Neuronal stem cell (in vitro differentiated cells): ENCODE data around the gene COL2A1.

Source experiments
- DNase-seq: peaks from one replicate; pipeline ENCODE4 v3.0.0-alpha.2; 2013; ENCODE audit warnings: low spot score
- H2AFZ ChIP-seq: one replicate; pipeline ENCODE4 v1.6.1; 2013; ENCODE audit warnings: mild to moderate bottlenecking, low read length, inconsistent platforms
- H2AK5ac ChIP-seq: 2 replicates; pipeline ENCODE4 v1.6.1; 2013; ENCODE audit warnings: low read depth, mild to moderate bottlenecking, inconsistent platforms, low read length, moderate library complexity, mixed read lengths
- H2BK120ac ChIP-seq: 2 replicates; pipeline ENCODE4 v1.6.1; 2013; ENCODE audit warnings: low read depth, mild to moderate bottlenecking, inconsistent platforms, low read length, moderate library complexity, mixed read lengths
- H2BK12ac ChIP-seq: one replicate; pipeline ENCODE4 v1.6.1; 2013; ENCODE audit warnings: low read length, inconsistent platforms
- H2BK15ac ChIP-seq: 2 replicates; pipeline ENCODE4 v1.6.1; 2013; ENCODE audit warnings: mild to moderate bottlenecking, low read length, inconsistent platforms, mixed read lengths
- H2BK5ac ChIP-seq: one replicate; pipeline ENCODE4 v1.6.1; 2013; ENCODE audit warnings: inconsistent platforms, mild to moderate bottlenecking, low read length, moderate library complexity
- H3K14ac ChIP-seq: one replicate; pipeline ENCODE4 v1.6.1; 2013; ENCODE audit warnings: low read length, inconsistent platforms
- H3K18ac ChIP-seq: 2 replicates; pipeline ENCODE4 v1.6.1; 2013; ENCODE audit warnings: low read length, inconsistent platforms
- H3K23ac ChIP-seq: 2 replicates; pipeline ENCODE4 v1.6.1; 2013; ENCODE audit warnings: low read depth, mild to moderate bottlenecking, mixed read lengths, low read length, inconsistent platforms; ENCODE audit not compliant: poor library complexity
- H3K27ac ChIP-seq: replicated peaks from 3 replicates; pipeline ENCODE4 v1.5.1; 2013; ENCODE audit warnings: low read length, inconsistent platforms
- H3K27me3 ChIP-seq, 3 experiments: 2 replicates each; pipeline ENCODE4 v1.6.1; 2013; ENCODE audit warnings: low read length in 3 of 3, mild to moderate bottlenecking in 2 of 3, inconsistent platforms in 1 of 3, low read depth in 1 of 3, mixed read lengths in 1 of 3, moderate library complexity in 1 of 3; ENCODE audit not compliant: control insufficient read depth in 3 of 3, insufficient read depth in 3 of 3
- H3K36me3 ChIP-seq, 2 donors: replicated peaks in 1 of 2; 2 replicates each; pipeline ENCODE4 v1.6.1; 2013; ENCODE audit warnings: low read length in 2 of 2; ENCODE audit not compliant: control insufficient read depth in 2 of 2, insufficient read depth in 2 of 2
- H3K4ac ChIP-seq: 2 replicates; pipeline ENCODE4 v1.6.1; 2013; ENCODE audit warnings: inconsistent platforms, mild to moderate bottlenecking, low read length, moderate library complexity
- H3K4me1 ChIP-seq, 2 donors: 1 replicate in 1 of 2; 2 replicates in 1 of 2; pipeline ENCODE4 v1.6.1; 2013; ENCODE audit warnings: low read length in 2 of 2, low read depth in 1 of 2; ENCODE audit not compliant: control insufficient read depth in 2 of 2, insufficient read depth in 1 of 2
- H3K4me2 ChIP-seq: one replicate; pipeline ENCODE4 v1.6.1; 2013; ENCODE audit warnings: mild to moderate bottlenecking, low read length, inconsistent platforms; ENCODE audit not compliant: insufficient read depth, poor library complexity, severe bottlenecking
- H3K4me3 ChIP-seq, 2 donors: 2 replicates each; pipeline ENCODE4 v1.5.1; 2013; ENCODE audit warnings: low read length in 2 of 2, mild to moderate bottlenecking in 2 of 2, inconsistent platforms in 1 of 2, moderate library complexity in 1 of 2
- H3K79me1 ChIP-seq: one replicate; pipeline ENCODE4 v1.6.1; 2013; ENCODE audit warnings: low read depth, mild to moderate bottlenecking, inconsistent platforms, low read length, moderate library complexity
- H3K9ac ChIP-seq: one replicate; pipeline ENCODE4 v1.6.1; 2013; ENCODE audit warnings: mild to moderate bottlenecking, low read depth, low read length, inconsistent platforms; ENCODE audit not compliant: poor library complexity
- H3K9me3 ChIP-seq, 2 donors: replicated peaks in 1 of 2; 2 replicates each; pipeline versions ENCODE3 to v1.6.1; 2013; ENCODE audit warnings: low read length in 2 of 2, mild to moderate bottlenecking in 2 of 2, inconsistent platforms in 1 of 2, low read depth in 1 of 2, mixed read lengths in 1 of 2, moderate library complexity in 1 of 2; ENCODE audit not compliant: control insufficient read depth in 2 of 2, insufficient read depth in 1 of 2
- H4K8ac ChIP-seq: one replicate; pipeline ENCODE4 v1.6.1; 2013; ENCODE audit warnings: low read depth, mild to moderate bottlenecking, inconsistent platforms, low read length, moderate library complexity
- H4K91ac ChIP-seq: one replicate; pipeline ENCODE4 v1.6.1; 2013; ENCODE audit warnings: low read length, low read depth, mild to moderate bottlenecking, inconsistent platforms; ENCODE audit not compliant: poor library complexity
- WGBS, 2 donors: extraction: QIAGEN DNeasy Blood & Tissue Kit; methylation state at CpG; one replicate each; pipeline ENCODE4 v1.1.7; 2013; ENCODE audit warnings: missing lambda C conversion rate in 2 of 2, mixed read lengths in 1 of 2; ENCODE audit not compliant: insufficient read length in 2 of 2, insufficient replicate concordance in 1 of 2; ENCODE audit errors: extremely low coverage in 2 of 2; 5-methylcytosine and 5-hydroxymethylcytosine counted together

COL2A1 gene

DNA sequence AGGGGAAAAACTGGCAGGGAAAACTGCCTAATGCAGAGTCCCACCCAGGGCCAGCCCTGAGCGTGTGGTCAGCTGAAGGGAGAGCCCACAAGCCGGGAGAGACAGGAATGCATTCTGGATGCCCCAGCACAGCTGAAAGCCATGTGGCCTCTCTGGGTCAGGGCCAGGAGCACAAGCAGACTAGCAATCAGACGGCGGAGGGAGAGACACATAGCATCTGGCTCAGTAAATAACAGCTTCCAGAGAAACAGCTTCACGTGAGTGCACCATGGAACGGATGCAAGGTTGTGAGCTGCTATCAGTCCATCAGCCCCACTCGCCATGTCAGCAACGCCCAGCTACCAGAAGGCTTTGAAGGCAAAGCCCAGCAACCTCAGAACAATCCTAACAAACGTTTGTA is 69.1 kb downstream of the COL2A1 start:
- Histone ChIP-seq H3K9me3 (no peaks in the 10 kb centered on the region), H2BK5ac (no peak overlapping the region), H3K79me1 (no peaks in the 10 kb centered on the region), H3K14ac (no peak overlapping the region), H3K23ac (peak overlapping the region; percentile 17), H3K9ac (peak overlapping the region; percentile 7), H3K36me3 (no peaks in the 10 kb centered on the region), H3K4me1 (no peaks in the 10 kb centered on the region), H3K27me3 (peaks cover 0 to 36% (median 2%) of the 10 kb centered on the region in 3 experiments), H2BK15ac (no peak overlapping the region), H3K4ac (no peak overlapping the region), H2BK120ac (no peak overlapping the region), H3K18ac (no peak overlapping the region), H3K4me2 (no peak overlapping the region), H4K91ac (no peak overlapping the region), H2BK12ac (no peak overlapping the region), H3K27ac (no peak overlapping the region), H4K8ac (peak overlapping the region; percentile 0), H2AFZ (no peak overlapping the region), H2AK5ac (no peak overlapping the region), H3K4me3 (no peak overlapping the region)
- no CpG with 5 or more reads among the region's 9 CpGs for whole genome bisulfite sequencing, 2 donors
- DNase-seq, result no peak

DNA sequence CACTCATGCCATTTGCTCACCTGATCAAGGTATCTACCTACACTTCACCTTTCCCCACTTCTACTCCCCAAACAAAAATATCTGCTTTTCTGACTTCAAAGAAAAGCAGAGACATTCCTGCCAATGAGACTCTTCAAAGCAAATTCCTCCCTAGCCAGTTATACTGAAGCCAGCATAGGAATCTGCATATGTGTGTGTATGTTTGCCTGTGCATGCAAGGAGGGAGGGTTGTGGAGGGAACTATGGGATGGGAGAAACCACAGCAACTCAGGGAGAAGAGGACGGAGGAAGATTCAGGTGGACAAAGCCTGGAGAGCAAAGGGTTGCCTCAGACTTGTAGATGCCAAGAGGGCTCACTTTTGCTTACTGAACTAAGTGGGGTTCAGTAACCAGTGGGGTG is 73.1 kb downstream of the COL2A1 start:
- Histone ChIP-seq H3K79me1 (no peaks in the 10 kb centered on the region), H3K18ac (no peak overlapping the region), H2BK12ac (no peak overlapping the region), H3K9ac (no peak overlapping the region), H3K9me3 (peaks cover 0 to 4% of the 10 kb centered on the region in 2 donors), H3K36me3 (no peaks in the 10 kb centered on the region), H2BK5ac (no peak overlapping the region), H3K27ac (no peak overlapping the region), H3K14ac (no peak overlapping the region), H2AK5ac (no peak overlapping the region), H3K4me1 (no peaks in the 10 kb centered on the region), H2BK15ac (no peak overlapping the region), H3K4me2 (no peak overlapping the region), H3K23ac (no peak overlapping the region), H4K8ac (no peak overlapping the region), H3K4me3 (no peak overlapping the region), H3K4ac (no peak overlapping the region), H4K91ac (no peak overlapping the region), H2AFZ (no peak overlapping the region), H3K27me3 (peaks cover 0 to 57% (median 2%) of the 10 kb centered on the region in 3 experiments), H2BK120ac (no peak overlapping the region)
- no CpG with 5 or more reads among the region's 1 CpG for WGBS, 2 donors
- no peak for DNase-seq

DNA sequence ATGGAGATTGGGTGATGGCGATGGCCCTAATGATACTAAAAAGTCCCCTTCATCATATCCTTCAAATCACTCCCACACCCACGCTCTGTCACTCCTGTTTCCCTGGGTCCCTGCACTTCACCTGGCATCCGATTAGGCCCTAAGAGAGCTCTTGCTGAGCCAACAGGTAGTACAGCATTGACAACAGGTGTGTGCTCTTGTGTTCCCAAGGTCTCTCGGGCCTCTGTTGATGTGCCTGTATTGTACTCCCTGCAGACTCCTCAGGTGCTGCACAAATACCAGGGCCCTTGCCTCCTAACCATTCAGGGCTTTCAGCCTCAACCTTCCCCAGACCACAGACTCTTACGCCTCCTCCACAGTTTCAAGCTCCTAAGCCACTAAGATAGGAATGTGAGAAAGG is 73.6 kb downstream of the COL2A1 start:
- Histone ChIP-seq H3K9ac (no peak overlapping the region), H3K36me3 (no peaks in the 10 kb centered on the region), H3K14ac (no peak overlapping the region), H4K8ac (no peak overlapping the region), H3K4ac (no peak overlapping the region), H3K27me3 (peaks cover 0 to 59% (median 2%) of the 10 kb centered on the region in 3 experiments), H4K91ac (no peak overlapping the region), H2BK15ac (no peak overlapping the region), H3K4me1 (no peaks in the 10 kb centered on the region), H2BK5ac (no peak overlapping the region), H2AK5ac (no peak overlapping the region), H3K9me3 (peaks cover 0 to 4% of the 10 kb centered on the region in 2 donors), H3K18ac (no peak overlapping the region), H3K23ac (no peak overlapping the region), H2AFZ (no peak overlapping the region), H3K4me3 (no peak overlapping the region), H2BK12ac (no peak overlapping the region), H3K4me2 (no peak overlapping the region), H3K79me1 (no peaks in the 10 kb centered on the region), H3K27ac (no peak overlapping the region), H2BK120ac (no peak overlapping the region)
- no peak for DNase-seq
- WGBS, 2 donors, result no CpG with 5 or more reads among the region's 5 CpGs

DNA sequence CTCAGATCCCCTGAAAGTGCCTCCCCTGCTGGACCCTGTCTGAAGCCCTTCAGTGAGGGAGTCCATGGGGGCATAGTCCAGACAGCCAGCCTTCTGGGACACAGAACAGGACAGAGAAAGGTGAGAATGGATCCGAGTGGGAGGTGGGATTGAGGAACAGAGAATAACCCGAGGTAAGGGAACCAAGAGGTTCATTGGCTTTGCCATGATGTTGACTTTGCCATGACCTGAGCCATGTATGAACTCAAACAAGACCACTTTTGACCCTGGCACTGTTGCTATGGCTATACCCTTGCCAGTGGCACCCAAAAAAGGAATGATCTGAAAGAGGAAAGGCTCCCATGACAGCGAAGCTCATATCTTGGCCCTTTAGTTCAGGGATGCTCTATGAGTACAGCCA is 76.9 kb downstream of the COL2A1 start:
- Histone ChIP-seq H3K4me1 (no peaks in the 10 kb centered on the region), H4K91ac (no peak overlapping the region), H3K14ac (no peak overlapping the region), H3K23ac (no peak overlapping the region), H2BK5ac (no peak overlapping the region), H3K9ac (no peak overlapping the region), H3K4me3 (no peak overlapping the region), H2BK12ac (no peak overlapping the region), H3K9me3 (peaks cover 0 to 4% of the 10 kb centered on the region in 2 donors), H3K4me2 (no peak overlapping the region), H3K4ac (no peak overlapping the region), H3K18ac (no peak overlapping the region), H2BK120ac (no peak overlapping the region), H3K79me1 (no peaks in the 10 kb centered on the region), H3K27ac (no peak overlapping the region), H3K27me3 (peaks cover 0 to 71% (median 2%) of the 10 kb centered on the region in 3 experiments), H2BK15ac (no peak overlapping the region), H2AFZ (no peak overlapping the region), H4K8ac (no peak overlapping the region), H2AK5ac (no peak overlapping the region), H3K36me3 (no peaks in the 10 kb centered on the region)
- DNase-seq, result no peak
- no CpG with 5 or more reads among the region's 3 CpGs for WGBS, 2 donors
